ENCODE measurements around the gene MARS1.
A peak's percentile ranks its signal among the peaks of the same experiment; 100 is the strongest.

MARS1 gene

DNA sequence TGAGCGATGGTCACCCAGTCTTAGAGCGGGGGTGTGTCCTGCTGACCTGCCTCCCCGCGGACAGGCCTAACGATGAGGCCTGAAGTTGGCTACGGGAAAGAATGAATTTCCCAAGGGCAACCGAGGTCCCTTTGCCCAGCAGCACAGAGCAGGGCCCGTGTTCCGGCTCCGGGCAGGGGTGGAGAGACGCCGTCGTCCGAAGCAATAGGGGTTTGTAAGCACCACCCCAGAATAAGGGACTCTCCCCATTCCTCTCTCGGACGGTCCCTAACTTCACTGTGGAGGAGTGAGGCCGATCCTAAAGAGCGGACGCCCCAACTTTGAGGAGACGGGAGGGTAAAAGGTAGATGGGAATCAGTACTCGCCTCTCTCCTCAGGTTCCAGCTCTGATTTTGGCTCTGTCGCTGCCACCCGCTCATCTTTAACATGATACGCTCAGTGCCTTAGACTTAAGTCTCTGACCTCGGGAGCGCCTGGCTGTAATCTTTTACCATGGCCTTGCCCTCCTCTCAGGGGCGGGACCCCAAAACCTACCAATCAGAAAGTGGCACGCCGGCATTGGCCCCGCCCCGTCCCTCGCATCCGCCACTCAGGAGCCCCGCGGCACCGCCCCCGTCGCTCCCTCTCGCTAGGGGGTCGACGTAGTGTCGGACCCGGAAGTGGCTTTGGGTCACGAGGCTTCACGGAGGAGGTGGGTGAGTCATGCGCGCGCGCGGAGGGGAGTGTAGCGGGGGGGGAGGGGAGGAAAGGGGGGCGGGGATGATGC lies 32.4 kb downstream of the MARS1 start, which contains the start of gene DDIT3:
DDIT3 (minus strand) TSS at position 462 of the 766 bp plus-strand sequence. CDS start 3,108 bp downstream, outside the sequence.
- peak within 1 kb of the TSS; percentile 93 to 100 (median 99) for H3K4me3 ChIP-seq (ENCODE audit: low read depth in 1 of 5, low read length in 5 of 5)

DNA sequence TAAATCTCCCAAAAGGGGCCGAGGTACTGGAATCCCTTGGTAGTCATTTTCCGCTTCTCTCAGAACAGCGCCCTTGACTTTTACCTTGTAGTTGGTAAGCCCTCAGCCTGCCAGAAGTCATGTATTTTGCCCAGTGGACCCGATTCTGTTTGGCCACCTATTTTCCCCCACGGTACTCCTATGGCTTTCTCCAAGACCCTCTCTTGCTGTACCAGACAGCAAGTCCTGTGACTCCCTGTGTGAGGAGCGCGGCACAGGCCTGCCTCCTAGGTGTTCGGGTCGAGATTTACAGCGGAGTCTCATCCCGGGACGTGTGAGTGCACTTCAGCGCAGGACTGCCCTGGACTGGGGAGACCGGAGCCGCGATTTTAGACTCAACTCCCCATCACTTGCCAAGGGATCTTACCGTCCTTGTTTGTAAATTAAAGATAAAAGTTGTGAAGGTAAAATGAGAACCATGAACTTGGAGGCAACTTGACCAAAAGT lies 33.7 kb downstream of the MARS1 start:
- Histone ChIP-seq H3K4me3 (ENCODE audit: low read depth in 1 of 5, low read length in 5 of 5) (peak overlapping the region; percentile 60 to 85 (median 69)), H3K36me3 (ENCODE audit: control insufficient read depth in 5 of 5, insufficient read depth in 5 of 5, low read length in 5 of 5) (peaks cover 0 to 39% (median 36%) of the 10 kb centered on the region in 5 donors), H3K4me1 (ENCODE audit: control insufficient read depth in 5 of 5, insufficient read depth in 5 of 5, low read length in 5 of 5) (peaks cover 25 to 74% (median 70%) of the 10 kb centered on the region in 5 donors), H3K27me3 (ENCODE audit: control insufficient read depth in 5 of 5, insufficient read depth in 4 of 5, low read length in 5 of 5) (no peaks in the 10 kb centered on the region), H3K27ac (ENCODE audit: low read depth, low read length) (peak overlapping the region; percentile 99), H3K9me3 (ENCODE audit: control insufficient read depth in 5 of 5, low read length in 5 of 5) (no peaks in the 10 kb centered on the region), H3K9ac (ENCODE audit: low read length in 5 of 5) (peak overlapping the region; percentile 66 to 92 (median 87))

More for the DNA sequence above, 32.4 kb downstream of the MARS1 start, which contains the start of gene DDIT3:
- peaks cover 9 to 40% (median 37%) of the 10 kb centered on the region in 5 donors for H3K36me3 ChIP-seq (ENCODE audit: control insufficient read depth in 5 of 5, insufficient read depth in 5 of 5, low read length in 5 of 5)
- H3K9me3 ChIP-seq (ENCODE audit: control insufficient read depth in 5 of 5, low read length in 5 of 5): no peaks in the 10 kb centered on the region
- H3K27me3 ChIP-seq (ENCODE audit: control insufficient read depth in 5 of 5, insufficient read depth in 4 of 5, low read length in 5 of 5): no peaks in the 10 kb centered on the region
- H3K27ac ChIP-seq (ENCODE audit: low read depth, low read length): peak within 1 kb of the TSS; percentile 99
- H3K9ac ChIP-seq (ENCODE audit: low read length in 5 of 5): peak within 1 kb of the TSS; percentile 95 to 99 (median 97)
- H3K4me1 ChIP-seq (ENCODE audit: control insufficient read depth in 5 of 5, insufficient read depth in 5 of 5, low read length in 5 of 5): peaks cover 25 to 72% (median 68%) of the 10 kb centered on the region in 5 donors

DNA sequence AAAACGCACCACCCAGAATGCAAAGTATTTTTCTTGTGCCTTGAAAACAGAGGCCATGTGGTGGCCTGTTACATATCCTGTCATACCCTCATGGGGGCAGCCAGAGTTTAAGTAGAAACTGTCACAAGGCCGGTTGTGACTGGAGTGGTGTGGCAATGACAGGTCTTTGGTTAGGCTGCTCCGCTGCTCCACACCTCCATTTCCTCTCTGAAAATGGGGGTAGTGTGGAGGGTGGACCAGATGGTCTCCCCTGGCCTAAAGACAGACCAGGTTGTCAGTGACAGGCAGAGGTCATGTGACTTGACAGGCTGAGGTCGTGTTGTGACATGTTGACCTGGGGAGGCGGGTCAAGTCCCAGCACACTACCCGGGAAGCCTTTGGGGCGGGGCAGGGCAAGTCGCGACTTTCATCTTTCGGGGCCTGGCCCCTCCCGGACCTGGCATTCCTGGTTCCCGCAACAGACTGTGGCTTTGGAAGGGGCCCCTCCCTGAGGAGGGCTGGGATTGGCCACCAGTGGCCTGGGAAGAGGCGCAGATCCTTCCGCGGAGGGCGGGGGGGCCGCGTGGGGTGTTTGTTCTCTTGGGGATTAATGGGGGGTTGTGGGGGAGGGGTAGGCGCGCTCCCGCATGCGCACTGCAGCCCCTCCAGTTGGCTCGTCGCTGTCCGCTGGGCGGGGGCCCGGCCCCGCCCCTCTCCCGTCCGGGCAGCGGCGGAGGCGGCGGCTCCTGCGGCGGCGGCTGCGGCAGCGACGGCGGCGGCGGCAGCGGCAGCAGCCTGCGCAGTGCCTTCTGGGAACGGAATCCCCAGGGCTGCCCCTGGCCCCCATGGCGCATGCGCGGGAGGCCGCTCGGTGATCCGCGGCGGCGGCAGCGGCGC lies 34.4 kb downstream of the MARS1 start, which contains the start of gene MBD6:
MBD6 (plus strand) TSS at position 814 of the 876 bp plus-strand sequence. CDS start 1,480 bp downstream, outside the sequence.
- H3K36me3 ChIP-seq (ENCODE audit: control insufficient read depth in 5 of 5, insufficient read depth in 5 of 5, low read length in 5 of 5): peaks cover 0 to 39% (median 36%) of the 10 kb centered on the region in 5 donors
- H3K4me1 ChIP-seq (ENCODE audit: control insufficient read depth in 5 of 5, insufficient read depth in 5 of 5, low read length in 5 of 5): peaks cover 25 to 71% (median 67%) of the 10 kb centered on the region in 5 donors
- H3K4me3 ChIP-seq (ENCODE audit: low read depth in 1 of 5, low read length in 5 of 5): peak within 1 kb of the TSS; percentile 70 to 97 (median 82)
- H3K9ac ChIP-seq (ENCODE audit: low read length in 5 of 5): peak within 1 kb of the TSS; percentile 75 to 92 (median 87)
- H3K9me3 ChIP-seq (ENCODE audit: control insufficient read depth in 5 of 5, low read length in 5 of 5): no peaks in the 10 kb centered on the region
- H3K27me3 ChIP-seq (ENCODE audit: control insufficient read depth in 5 of 5, insufficient read depth in 4 of 5, low read length in 5 of 5): no peaks in the 10 kb centered on the region
- peak within 1 kb of the TSS; percentile 99 for H3K27ac ChIP-seq (ENCODE audit: low read depth, low read length)

DNA sequence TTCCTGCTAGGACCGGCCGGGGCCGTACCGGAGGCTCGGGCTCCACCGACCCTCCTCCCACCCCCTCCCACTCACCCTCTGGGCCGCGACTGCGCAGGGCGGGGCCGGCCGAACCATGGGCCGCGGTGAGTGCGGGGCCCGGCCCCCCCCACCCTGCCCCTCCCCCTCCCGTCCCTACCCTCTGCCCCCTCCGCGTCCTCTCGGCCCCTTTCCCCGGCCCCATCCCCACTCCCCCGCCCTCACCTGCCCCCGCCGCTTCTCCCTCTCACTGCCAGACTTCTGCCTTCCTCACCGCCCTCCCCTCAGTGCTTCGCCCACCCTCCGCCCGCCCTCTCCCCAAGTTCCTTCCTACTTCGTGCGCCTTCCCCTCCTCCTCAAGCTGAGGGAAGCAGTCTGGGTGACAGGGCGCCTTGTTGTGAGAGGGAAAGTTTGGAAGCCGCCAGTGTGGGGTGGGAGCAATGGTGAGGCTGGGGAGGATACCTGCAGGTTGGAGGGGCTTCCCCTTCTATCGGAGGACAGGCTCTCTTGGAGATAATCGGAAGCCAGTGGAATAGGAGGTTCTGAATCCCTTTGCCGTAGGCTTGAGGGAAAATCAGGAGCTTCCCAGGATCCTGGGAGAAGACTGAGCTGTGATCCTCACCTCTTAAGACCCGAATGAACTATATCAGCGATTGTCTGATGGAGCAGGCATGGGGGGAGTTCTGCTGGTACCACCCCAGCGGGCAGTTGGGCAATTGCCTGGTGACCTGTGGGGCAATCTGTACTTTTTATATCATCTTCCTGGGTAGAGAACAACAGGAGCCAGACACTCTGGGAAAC lies 35.2 kb downstream of the MARS1 start:
- no peaks in the 10 kb centered on the region for H3K27me3 ChIP-seq (ENCODE audit: control insufficient read depth in 5 of 5, insufficient read depth in 4 of 5, low read length in 5 of 5)
- H3K36me3 ChIP-seq (ENCODE audit: control insufficient read depth in 5 of 5, insufficient read depth in 5 of 5, low read length in 5 of 5): peaks cover 0 to 41% (median 40%) of the 10 kb centered on the region in 5 donors
- H3K9ac ChIP-seq (ENCODE audit: low read length in 5 of 5): peak overlapping the region; percentile 75 to 91 (median 83)
- no peaks in the 10 kb centered on the region for H3K9me3 ChIP-seq (ENCODE audit: control insufficient read depth in 5 of 5, low read length in 5 of 5)
- peak overlapping the region; percentile 70 to 97 (median 82) for H3K4me3 ChIP-seq (ENCODE audit: low read depth in 1 of 5, low read length in 5 of 5)
- peaks cover 23 to 62% (median 59%) of the 10 kb centered on the region in 5 donors for H3K4me1 ChIP-seq (ENCODE audit: control insufficient read depth in 5 of 5, insufficient read depth in 5 of 5, low read length in 5 of 5)
- H3K27ac ChIP-seq (ENCODE audit: low read depth, low read length): peak overlapping the region; percentile 93

DNA sequence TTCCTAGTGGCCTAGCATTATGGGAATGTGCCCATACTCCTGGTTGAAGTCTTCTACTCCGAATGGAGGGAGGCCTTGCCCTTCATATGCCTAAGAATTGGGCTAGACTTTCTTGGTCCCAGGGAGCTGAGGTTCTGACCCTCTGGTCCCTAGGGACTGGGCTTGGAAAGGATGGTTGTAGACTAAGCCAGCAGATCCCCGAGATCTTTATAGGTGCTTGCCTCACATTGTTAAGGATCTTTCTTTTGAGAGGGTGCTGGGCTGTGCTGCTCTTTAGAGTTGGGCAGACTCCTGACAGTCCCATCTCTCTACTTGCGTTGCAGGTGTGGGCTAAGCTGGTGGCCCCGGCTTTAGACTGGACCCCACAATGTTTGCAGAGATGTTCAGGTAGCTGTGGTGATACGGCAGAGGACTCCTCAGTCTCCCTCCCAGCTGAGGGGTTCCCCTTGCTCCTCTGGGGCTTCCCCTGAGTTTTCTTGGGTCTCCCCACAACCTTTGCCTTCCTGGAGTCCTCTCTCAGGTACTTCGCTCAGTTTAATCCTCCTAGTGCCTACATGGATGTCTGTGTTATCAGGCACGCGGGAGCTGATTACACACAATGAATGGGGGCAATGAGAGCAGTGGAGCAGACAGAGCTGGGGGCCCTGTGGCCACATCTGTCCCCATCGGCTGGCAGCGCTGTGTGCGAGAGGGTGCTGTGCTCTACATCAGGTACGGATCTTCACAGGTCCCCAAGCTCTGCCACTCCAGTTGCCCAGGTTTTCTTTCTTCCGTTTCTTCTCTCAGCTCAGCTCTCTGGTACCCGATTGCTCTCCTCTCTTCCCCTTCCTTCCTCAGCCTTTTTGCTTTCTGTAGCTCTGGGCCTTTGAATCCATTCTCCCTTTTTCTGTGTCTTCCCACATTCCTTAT lies 36.1 kb downstream of the MARS1 start:
- no peaks in the 10 kb centered on the region for H3K9me3 ChIP-seq (ENCODE audit: control insufficient read depth in 5 of 5, low read length in 5 of 5)
- H3K27me3 ChIP-seq (ENCODE audit: control insufficient read depth in 5 of 5, insufficient read depth in 4 of 5, low read length in 5 of 5): no peaks in the 10 kb centered on the region
- peak overlapping the region; percentile 70 to 97 (median 82) for H3K4me3 ChIP-seq (ENCODE audit: low read depth in 1 of 5, low read length in 5 of 5)
- H3K9ac ChIP-seq (ENCODE audit: low read length in 5 of 5): peak overlapping the region; percentile 75 to 91 (median 83)
- peak overlapping the region; percentile 93 for H3K27ac ChIP-seq (ENCODE audit: low read depth, low read length)
- H3K4me1 ChIP-seq (ENCODE audit: control insufficient read depth in 5 of 5, insufficient read depth in 5 of 5, low read length in 5 of 5): peaks cover 19 to 54% (median 50%) of the 10 kb centered on the region in 5 donors
- H3K36me3 ChIP-seq (ENCODE audit: control insufficient read depth in 5 of 5, insufficient read depth in 5 of 5, low read length in 5 of 5): peaks cover 0 to 50% (median 49%) of the 10 kb centered on the region in 5 donors

DNA sequence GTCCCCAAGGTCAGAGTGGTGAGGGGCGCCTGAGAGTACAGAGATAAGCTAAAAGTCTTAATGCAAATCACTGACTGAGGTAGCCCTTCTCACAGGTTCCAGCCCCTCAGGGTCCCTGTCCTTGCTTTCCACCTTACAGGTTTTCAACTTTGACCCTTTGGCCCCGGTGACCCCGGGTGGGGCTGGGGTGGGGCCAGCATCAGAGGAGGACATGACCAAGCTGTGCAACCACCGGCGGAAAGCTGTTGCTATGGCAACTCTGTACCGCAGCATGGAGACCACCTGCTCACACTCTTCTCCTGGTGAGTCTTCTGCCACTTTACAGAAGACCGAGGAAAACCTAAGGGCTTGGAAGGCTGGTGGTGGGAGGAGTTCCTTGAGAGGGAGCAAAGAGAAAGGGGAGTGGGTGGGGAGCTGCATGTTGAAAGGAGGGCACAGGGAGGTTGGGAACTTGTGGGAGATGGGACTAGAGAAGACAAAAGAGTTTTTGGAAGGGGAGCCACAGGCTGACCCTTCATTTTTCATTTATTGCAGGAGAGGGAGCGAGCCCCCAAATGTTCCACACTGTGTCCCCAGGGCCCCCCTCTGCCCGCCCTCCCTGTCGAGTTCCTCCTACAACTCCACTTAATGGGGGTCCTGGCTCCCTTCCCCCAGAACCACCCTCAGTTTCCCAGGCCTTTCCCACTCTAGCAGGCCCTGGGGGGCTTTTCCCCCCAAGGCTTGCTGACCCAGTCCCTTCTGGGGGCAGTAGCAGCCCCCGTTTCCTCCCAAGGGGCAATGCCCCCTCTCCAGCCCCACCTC lies 37.1 kb downstream of the MARS1 start:
- peak overlapping the region; percentile 93 for H3K27ac ChIP-seq (ENCODE audit: low read depth, low read length)

DNA sequence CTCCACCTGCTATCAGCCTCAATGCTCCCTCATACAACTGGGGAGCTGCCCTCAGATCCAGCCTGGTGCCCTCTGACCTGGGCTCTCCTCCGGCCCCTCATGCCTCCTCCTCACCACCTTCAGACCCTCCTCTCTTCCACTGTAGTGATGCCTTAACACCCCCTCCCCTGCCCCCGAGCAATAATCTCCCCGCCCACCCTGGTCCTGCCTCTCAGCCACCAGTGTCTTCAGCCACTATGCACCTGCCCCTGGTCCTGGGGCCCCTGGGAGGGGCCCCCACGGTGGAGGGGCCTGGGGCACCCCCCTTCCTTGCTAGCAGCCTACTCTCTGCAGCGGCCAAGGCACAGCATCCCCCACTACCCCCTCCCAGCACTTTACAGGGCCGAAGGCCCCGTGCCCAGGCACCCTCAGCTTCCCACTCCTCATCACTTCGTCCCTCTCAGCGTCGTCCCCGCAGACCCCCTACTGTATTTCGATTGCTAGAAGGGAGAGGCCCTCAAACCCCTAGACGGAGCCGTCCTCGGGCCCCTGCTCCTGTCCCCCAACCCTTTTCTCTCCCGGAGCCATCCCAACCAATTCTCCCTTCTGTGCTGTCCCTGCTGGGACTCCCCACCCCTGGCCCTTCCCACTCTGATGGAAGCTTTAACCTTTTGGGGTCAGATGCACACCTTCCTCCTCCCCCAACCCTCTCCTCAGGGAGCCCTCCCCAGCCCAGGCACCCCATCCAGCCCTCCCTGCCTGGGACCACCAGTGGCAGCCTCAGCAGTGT lies 37.9 kb downstream of the MARS1 start:
- Histone ChIP-seq H3K9ac (ENCODE audit: low read length in 5 of 5) (peak overlapping the region in 3 of 5 donors; percentile 6 to 19 (median 10)), H3K27ac (ENCODE audit: low read depth, low read length) (no peak overlapping the region), H3K4me3 (ENCODE audit: low read depth in 1 of 5, low read length in 5 of 5) (no peak overlapping the region), H3K27me3 (ENCODE audit: control insufficient read depth in 5 of 5, insufficient read depth in 4 of 5, low read length in 5 of 5) (no peaks in the 10 kb centered on the region), H3K36me3 (ENCODE audit: control insufficient read depth in 5 of 5, insufficient read depth in 5 of 5, low read length in 5 of 5) (peaks cover 4 to 68% (median 66%) of the 10 kb centered on the region in 5 donors), H3K9me3 (ENCODE audit: control insufficient read depth in 5 of 5, low read length in 5 of 5) (no peaks in the 10 kb centered on the region), H3K4me1 (ENCODE audit: control insufficient read depth in 5 of 5, insufficient read depth in 5 of 5, low read length in 5 of 5) (peaks cover 13 to 40% (median 40%) of the 10 kb centered on the region in 5 donors)

More for the DNA sequence above, 37.1 kb downstream of the MARS1 start:
- H3K36me3 ChIP-seq (ENCODE audit: control insufficient read depth in 5 of 5, insufficient read depth in 5 of 5, low read length in 5 of 5): peaks cover 0 to 60% (median 58%) of the 10 kb centered on the region in 5 donors
- peak overlapping the region in 3 of 5 donors; percentile 6 to 45 (median 41) for H3K9ac ChIP-seq (ENCODE audit: low read length in 5 of 5)
- no peaks in the 10 kb centered on the region for H3K9me3 ChIP-seq (ENCODE audit: control insufficient read depth in 5 of 5, low read length in 5 of 5)
- H3K4me3 ChIP-seq (ENCODE audit: low read depth in 1 of 5, low read length in 5 of 5): peak overlapping the region in 2 of 5 donors; percentile 3 to 97
- H3K4me1 ChIP-seq (ENCODE audit: control insufficient read depth in 5 of 5, insufficient read depth in 5 of 5, low read length in 5 of 5): peaks cover 15 to 43% (median 41%) of the 10 kb centered on the region in 5 donors
- no peaks in the 10 kb centered on the region for H3K27me3 ChIP-seq (ENCODE audit: control insufficient read depth in 5 of 5, insufficient read depth in 4 of 5, low read length in 5 of 5)
